ENCODE measurements around the gene ENOX2.

DNA sequence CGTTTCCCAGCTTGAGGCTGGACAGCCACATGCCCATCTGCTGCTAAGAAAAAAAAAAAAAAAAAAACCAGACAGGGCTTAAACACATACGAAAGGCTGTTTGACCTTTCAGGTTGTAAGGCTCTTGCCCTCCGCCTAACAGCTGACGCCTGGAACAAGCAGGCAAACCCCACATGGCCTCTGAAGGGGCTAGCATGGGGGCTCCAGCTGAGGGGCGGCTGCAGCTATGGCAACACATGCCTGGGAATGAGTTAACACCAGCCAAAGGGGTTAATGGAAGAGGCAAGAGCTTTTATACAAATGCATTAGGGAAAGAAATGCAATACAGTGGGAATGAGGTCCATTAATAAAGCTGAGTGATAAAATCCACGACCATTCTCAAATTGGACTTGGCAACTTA is 183.6 kb downstream of the ENOX2 start:
- TF ChIP-seq, protein P1, sequence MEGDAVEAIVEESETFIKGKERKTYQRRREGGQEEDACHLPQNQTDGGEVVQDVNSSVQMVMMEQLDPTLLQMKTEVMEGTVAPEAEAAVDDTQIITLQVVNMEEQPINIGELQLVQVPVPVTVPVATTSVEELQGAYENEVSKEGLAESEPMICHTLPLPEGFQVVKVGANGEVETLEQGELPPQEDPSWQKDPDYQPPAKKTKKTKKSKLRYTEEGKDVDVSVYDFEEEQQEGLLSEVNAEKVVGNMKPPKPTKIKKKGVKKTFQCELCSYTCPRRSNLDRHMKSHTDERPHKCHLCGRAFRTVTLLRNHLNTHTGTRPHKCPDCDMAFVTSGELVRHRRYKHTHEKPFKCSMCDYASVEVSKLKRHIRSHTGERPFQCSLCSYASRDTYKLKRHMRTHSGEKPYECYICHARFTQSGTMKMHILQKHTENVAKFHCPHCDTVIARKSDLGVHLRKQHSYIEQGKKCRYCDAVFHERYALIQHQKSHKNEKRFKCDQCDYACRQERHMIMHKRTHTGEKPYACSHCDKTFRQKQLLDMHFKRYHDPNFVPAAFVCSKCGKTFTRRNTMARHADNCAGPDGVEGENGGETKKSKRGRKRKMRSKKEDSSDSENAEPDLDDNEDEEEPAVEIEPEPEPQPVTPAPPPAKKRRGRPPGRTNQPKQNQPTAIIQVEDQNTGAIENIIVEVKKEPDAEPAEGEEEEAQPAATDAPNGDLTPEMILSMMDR (CRISPR knock-in tag; IDR thresholded peaks at IDR 0.05), result no peak
- no peak for TF ChIP-seq FOSL2 (CRISPR knock-in tag; IDR thresholded peaks at IDR 0.05)

Measured in HepG2 (cell line).